ENCODE measurements around the gene TLR6.

TLR6 gene

GRCh38 chr4:38784141-38784540, 72.5 kb downstream of the TLR6 start:
- Histone ChIP-seq H3K27ac (replicated peaks) (no peak overlapping the region), H3K4me3 (replicated peaks; ENCODE audit: insufficient read depth, low read length) (no peak overlapping the region), H3K27me3 (ENCODE audit: insufficient read depth, poor library complexity, severe bottlenecking) (no peaks in the 10 kb centered on the region)
- no peak for TF ChIP-seq SPI1 (IDR thresholded peaks at IDR 0.05; ENCODE audit: borderline replicate concordance, low read depth)
- TF ChIP-seq GABPA (IDR thresholded peaks at IDR 0.05; ENCODE audit: low read depth): no peak
- no peak for TF ChIP-seq POLR2AphosphoS5 (IDR thresholded peaks at IDR 0.05; ENCODE audit: low read depth)
- TF ChIP-seq CTCF (IDR thresholded peaks at IDR 0.05; ENCODE audit: insufficient read depth, low read length): no peak
- no peak for TF ChIP-seq REST (IDR thresholded peaks at IDR 0.05; ENCODE audit: insufficient replicate concordance, low read depth)
- DNase-seq (ENCODE audit: low read depth in 1 of 2, low spot score in 1 of 2): no peak

GRCh38 chr4:38783109-38783460, 73.5 kb downstream of the TLR6 start:
- H3K27ac ChIP-seq (replicated peaks): no peak overlapping the region
- DNase-seq (ENCODE audit: low read depth in 1 of 2, low spot score in 1 of 2): no peak
- no peaks in the 10 kb centered on the region for H3K27me3 ChIP-seq (ENCODE audit: insufficient read depth, poor library complexity, severe bottlenecking)
- TF ChIP-seq POLR2AphosphoS5 (IDR thresholded peaks at IDR 0.05; ENCODE audit: low read depth): no peak
- TF ChIP-seq REST (IDR thresholded peaks at IDR 0.05; ENCODE audit: insufficient replicate concordance, low read depth): no peak
- no peak for TF ChIP-seq GABPA (IDR thresholded peaks at IDR 0.05; ENCODE audit: low read depth)
- TF ChIP-seq SPI1 (IDR thresholded peaks at IDR 0.05; ENCODE audit: borderline replicate concordance, low read depth): no peak
- no peak for TF ChIP-seq CTCF (IDR thresholded peaks at IDR 0.05; ENCODE audit: insufficient read depth, low read length)
- H3K4me3 ChIP-seq (replicated peaks; ENCODE audit: insufficient read depth, low read length): no peak overlapping the region

- no peak within 1 kb of the TSS for H3K4me3 ChIP-seq (replicated peaks; ENCODE audit: insufficient read depth, low read length)
- H3K27me3 ChIP-seq (ENCODE audit: insufficient read depth, poor library complexity, severe bottlenecking): no peaks in the 10 kb centered on the region
- peak in 1 of 2 experiments; percentile 62 for DNase-seq (ENCODE audit: low read depth in 1 of 2, low spot score in 1 of 2)
- TF ChIP-seq CTCF (IDR thresholded peaks at IDR 0.05; ENCODE audit: insufficient read depth, low read length) (peak; percentile 33), GABPA (IDR thresholded peaks at IDR 0.05; ENCODE audit: low read depth) (no peak)
- no peak within 1 kb of the TSS for H3K27ac ChIP-seq (replicated peaks)
Observed at GRCh38 chr4:38782452-38783108, 74.0 kb downstream of the TLR6 start, which contains the start of gene TLR10. Gene TLR10 (minus strand): TSS chr4:38782990. CDS start chr4:38775590, 7,400 bp downstream.

- Histone ChIP-seq H3K27me3 (ENCODE audit: insufficient read depth, poor library complexity, severe bottlenecking) (no peaks in the 10 kb centered on the region), H3K27ac (replicated peaks) (no peak overlapping the region), H3K4me3 (replicated peaks; ENCODE audit: insufficient read depth, low read length) (no peak overlapping the region)
- DNase-seq (ENCODE audit: low read depth in 1 of 2, low spot score in 1 of 2): no peak
- TF ChIP-seq REST (IDR thresholded peaks at IDR 0.05; ENCODE audit: insufficient replicate concordance, low read depth) (no peak), SPI1 (IDR thresholded peaks at IDR 0.05; ENCODE audit: borderline replicate concordance, low read depth) (peak; percentile 16; the same call in 1 of the 2 replicates)
Observed at GRCh38 chr4:38781854-38782261, 74.8 kb downstream of the TLR6 start.

Data from HL-60 (cell line).